Fibroblast of the aortic adventitia (primary cell): Measurements from ENCODE around the gene SMKR1. TPM values are rescaled to one million over a fixed set of nuclear protein-coding genes. Genes with fewer than 3 reads are reported as not detected.

ENCODE experiments used
- DNase-seq: peaks from one replicate; pipeline ENCODE4 v3.0.0-alpha.2; 2010; ENCODE audit warnings: low read depth
- H3K4me3 ChIP-seq: 2 replicates; pipeline ENCODE4 v1.5.1; 2011; ENCODE audit warnings: low read depth, mild to moderate bottlenecking, control low read depth, low read length, moderate library complexity
- CTCF ChIP-seq: IDR thresholded peaks from 2 replicates; pipeline ENCODE4 v1.5.1; 2011; ENCODE audit warnings: mild to moderate bottlenecking, low read length, control low read depth, inconsistent platforms; ENCODE audit not compliant: insufficient read depth
- small RNA-seq: library from RNA; depleted of rRNA; stranded (forward); fragments of <200 nt; gene quantifications from one replicate; pipeline ENCODE3, GENCODE V24; 2012
- total RNA-seq: library from RNA; depleted of rRNA; stranded (reverse); fragments of >200 nt; gene quantifications from 2 replicates; pipeline ENCODE4 v1.2.3, GENCODE V29; 2012; ENCODE audit warnings: low replicate concordance

Gene SMKR1
- total RNA-seq, 1 donor = 0.72 TPM

GRCh38 chr7:129561677-129562359 lies 59.5 kb downstream of the SMKR1 start:
- TF ChIP-seq CTCF = no peak
- DNase-seq = no peak

More at GRCh38 chr7:129561677-129562359, 59.5 kb downstream of the SMKR1 start:
- H3K4me3 ChIP-seq = no peak overlapping the region

Small RNA genes lying within 50 kb of the gene (small RNA-seq; reads per million reads assigned to genes)
- not detected for gene RNU1-72P
- gene SNRPGP3 = not detected

Other genes starting within 250 kb of the SMKR1 start
- 2.5 and 6.9 TPM in 2 replicates for gene STRIP2, start 68.1 kb upstream of the SMKR1 start, total RNA-seq
- 2.9 and 14.0 TPM in 2 replicates for gene NRF1, start 109.2 kb downstream of the SMKR1 start, total RNA-seq